ENCODE data around the gene C1D.

Gene C1D

GRCh38 chr2:68093634-68094033 lies 30.8 kb upstream of the C1D start:
- DNase-seq (ENCODE audit: extremely low read depth, insufficient read length): no peak
- Histone ChIP-seq H3K36me3 (ENCODE audit: control insufficient read depth, insufficient read depth, low read length) (no peaks in the 10 kb centered on the region), H3K4me3 (replicated peaks; ENCODE audit: low read depth, low read length) (no peak overlapping the region), H3K27me3 (replicated peaks; ENCODE audit: control insufficient read depth, insufficient read depth, low read length) (no peaks in the 10 kb centered on the region)
- no peak for TF ChIP-seq CTCF (IDR thresholded peaks at IDR 0.05; ENCODE audit: insufficient read depth, low read length, poor library complexity, severe bottlenecking)

GRCh38 chr2:68091439-68092034 lies 28.7 kb upstream of the C1D start:
- Histone ChIP-seq H3K27me3 (replicated peaks; ENCODE audit: control insufficient read depth, insufficient read depth, low read length) (no peaks in the 10 kb centered on the region), H3K4me3 (replicated peaks; ENCODE audit: low read depth, low read length) (no peak overlapping the region), H3K36me3 (ENCODE audit: control insufficient read depth, insufficient read depth, low read length) (no peaks in the 10 kb centered on the region)
- DNase-seq (ENCODE audit: extremely low read depth, insufficient read length): no peak
- TF ChIP-seq CTCF (IDR thresholded peaks at IDR 0.05; ENCODE audit: insufficient read depth, low read length, poor library complexity, severe bottlenecking): no peak

GRCh38 chr2:68089961-68090360 lies 27.2 kb upstream of the C1D start:
- DNase-seq (ENCODE audit: extremely low read depth, insufficient read length): no peak
- no peaks in the 10 kb centered on the region for H3K27me3 ChIP-seq (replicated peaks; ENCODE audit: control insufficient read depth, insufficient read depth, low read length)
- H3K36me3 ChIP-seq (ENCODE audit: control insufficient read depth, insufficient read depth, low read length): no peaks in the 10 kb centered on the region
- no peak overlapping the region for H3K4me3 ChIP-seq (replicated peaks; ENCODE audit: low read depth, low read length)
- no peak for TF ChIP-seq CTCF (IDR thresholded peaks at IDR 0.05; ENCODE audit: insufficient read depth, low read length, poor library complexity, severe bottlenecking)

- Histone ChIP-seq H3K36me3 (ENCODE audit: control insufficient read depth, insufficient read depth, low read length) (no peaks in the 10 kb centered on the region), H3K4me3 (replicated peaks; ENCODE audit: low read depth, low read length) (no peak overlapping the region), H3K27me3 (replicated peaks; ENCODE audit: control insufficient read depth, insufficient read depth, low read length) (no peaks in the 10 kb centered on the region)
- DNase-seq (ENCODE audit: extremely low read depth, insufficient read length): no peak
- no peak for TF ChIP-seq CTCF (IDR thresholded peaks at IDR 0.05; ENCODE audit: insufficient read depth, low read length, poor library complexity, severe bottlenecking)
Observed at GRCh38 chr2:68088940-68089339, 26.1 kb upstream of the C1D start.

GRCh38 chr2:68086166-68086565 lies 23.4 kb upstream of the C1D start:
- no peak for DNase-seq (ENCODE audit: extremely low read depth, insufficient read length)
- no peaks in the 10 kb centered on the region for H3K36me3 ChIP-seq (ENCODE audit: control insufficient read depth, insufficient read depth, low read length)
- no peak overlapping the region for H3K4me3 ChIP-seq (replicated peaks; ENCODE audit: low read depth, low read length)
- TF ChIP-seq CTCF (IDR thresholded peaks at IDR 0.05; ENCODE audit: insufficient read depth, low read length, poor library complexity, severe bottlenecking): no peak
- no peaks in the 10 kb centered on the region for H3K27me3 ChIP-seq (replicated peaks; ENCODE audit: control insufficient read depth, insufficient read depth, low read length)

- no peak overlapping the region for H3K4me3 ChIP-seq (replicated peaks; ENCODE audit: low read depth, low read length)
- DNase-seq (ENCODE audit: extremely low read depth, insufficient read length): no peak
- TF ChIP-seq CTCF (IDR thresholded peaks at IDR 0.05; ENCODE audit: insufficient read depth, low read length, poor library complexity, severe bottlenecking): no peak
- no peaks in the 10 kb centered on the region for H3K27me3 ChIP-seq (replicated peaks; ENCODE audit: control insufficient read depth, insufficient read depth, low read length)
- H3K36me3 ChIP-seq (ENCODE audit: control insufficient read depth, insufficient read depth, low read length): no peaks in the 10 kb centered on the region
Observed at GRCh38 chr2:68083346-68083745, 20.5 kb upstream of the C1D start.

All from GM06990 (cell line).